ENCODE measurements around the gene FNBP1.

Gene FNBP1

GRCh38 chr9:130072515-130073235, 29.7 kb upstream of the FNBP1 start (continued):
- TF ChIP-seq PRDM10 (tag by site-specific recombination; IDR thresholded peaks at IDR 0.05) (peak; percentile 82), ZNF23 (tag by site-specific recombination; IDR thresholded peaks at IDR 0.05; ENCODE audit: borderline replicate concordance) (no peak), ZNF148 (tag by site-specific recombination; IDR thresholded peaks at IDR 0.05; ENCODE audit: borderline replicate concordance) (no peak)

GRCh38 chr9:130069048-130069447, 26.1 kb upstream of the FNBP1 start:
- Histone ChIP-seq H3K4me1 (ENCODE audit: control insufficient read depth, insufficient read depth, low read length) (peaks cover 5% of the 10 kb centered on the region; the same call in 1 of the 2 replicates), H3K4me3 (ENCODE audit: low read depth, low read length) (no peak overlapping the region), H3K9me3 (ENCODE audit: control insufficient read depth, insufficient read depth, low read depth, low read length) (no peaks in the 10 kb centered on the region), H3K36me3 (ENCODE audit: control insufficient read depth in 2 of 2, insufficient read depth in 1 of 2, low read length in 2 of 2) (peaks cover 0 to 3% of the 10 kb centered on the region in 2 experiments; a peak in 2 of 3 replicates), H3K27ac (ENCODE audit: extremely low read depth, low read depth, low read length) (no peak overlapping the region)
- CTCF ChIA-PET, result interaction anchor here (0.8 to 1.2 kb wide), 2 partner anchors 29 to 32 kb away, joined by 3 to 4 read pairs; no protein-coding TSS in a partner anchor
- POLR2A ChIA-PET, result interaction anchor here (0.5 to 2.4 kb wide), 2 partner anchors 16 to 213 kb away, joined by 3 to 8 read pairs; partner anchors contain the start of gene GPR107
- TF ChIP-seq ZNF23 (tag by site-specific recombination; IDR thresholded peaks at IDR 0.05; ENCODE audit: borderline replicate concordance), result no peak
- no peak for TF ChIP-seq PRDM10 (tag by site-specific recombination; IDR thresholded peaks at IDR 0.05)
- TF ChIP-seq ZNF19 (tag by site-specific recombination; IDR thresholded peaks at IDR 0.05; ENCODE audit: low read depth), result no peak
- TF ChIP-seq ZNF248 (tag by site-specific recombination; IDR thresholded peaks at IDR 0.05), result no peak
- no peak for TF ChIP-seq ZSCAN16 (tag by site-specific recombination; IDR thresholded peaks at IDR 0.05)
- TF ChIP-seq ZNF449 (tag by site-specific recombination; IDR thresholded peaks at IDR 0.05), result no peak
- TF ChIP-seq ATF2 (tag by site-specific recombination; IDR thresholded peaks at IDR 0.05; ENCODE audit: low read depth), result no peak
- TF ChIP-seq KLF8 (tag by site-specific recombination; IDR thresholded peaks at IDR 0.05), result no peak
- no peak for TF ChIP-seq HOXD13 (CRISPR knock-in tag; IDR thresholded peaks at IDR 0.05; ENCODE audit: borderline replicate concordance)
- TF ChIP-seq ZNF426 (tag by site-specific recombination; IDR thresholded peaks at IDR 0.05), result no peak
